ENCODE data around the gene ARHGAP45. TPM values are rescaled to one million over a fixed set of nuclear protein-coding genes. Genes with fewer than 3 reads are reported as not detected.
A peak's percentile ranks its signal among the peaks of the same experiment; 100 is the strongest.
"Not testable (repeated sequence)": the region's sequence is repeated elsewhere in the genome, so short reads cannot be mapped to it uniquely, and the experiment has no call there.

Gene ARHGAP45, protein sequence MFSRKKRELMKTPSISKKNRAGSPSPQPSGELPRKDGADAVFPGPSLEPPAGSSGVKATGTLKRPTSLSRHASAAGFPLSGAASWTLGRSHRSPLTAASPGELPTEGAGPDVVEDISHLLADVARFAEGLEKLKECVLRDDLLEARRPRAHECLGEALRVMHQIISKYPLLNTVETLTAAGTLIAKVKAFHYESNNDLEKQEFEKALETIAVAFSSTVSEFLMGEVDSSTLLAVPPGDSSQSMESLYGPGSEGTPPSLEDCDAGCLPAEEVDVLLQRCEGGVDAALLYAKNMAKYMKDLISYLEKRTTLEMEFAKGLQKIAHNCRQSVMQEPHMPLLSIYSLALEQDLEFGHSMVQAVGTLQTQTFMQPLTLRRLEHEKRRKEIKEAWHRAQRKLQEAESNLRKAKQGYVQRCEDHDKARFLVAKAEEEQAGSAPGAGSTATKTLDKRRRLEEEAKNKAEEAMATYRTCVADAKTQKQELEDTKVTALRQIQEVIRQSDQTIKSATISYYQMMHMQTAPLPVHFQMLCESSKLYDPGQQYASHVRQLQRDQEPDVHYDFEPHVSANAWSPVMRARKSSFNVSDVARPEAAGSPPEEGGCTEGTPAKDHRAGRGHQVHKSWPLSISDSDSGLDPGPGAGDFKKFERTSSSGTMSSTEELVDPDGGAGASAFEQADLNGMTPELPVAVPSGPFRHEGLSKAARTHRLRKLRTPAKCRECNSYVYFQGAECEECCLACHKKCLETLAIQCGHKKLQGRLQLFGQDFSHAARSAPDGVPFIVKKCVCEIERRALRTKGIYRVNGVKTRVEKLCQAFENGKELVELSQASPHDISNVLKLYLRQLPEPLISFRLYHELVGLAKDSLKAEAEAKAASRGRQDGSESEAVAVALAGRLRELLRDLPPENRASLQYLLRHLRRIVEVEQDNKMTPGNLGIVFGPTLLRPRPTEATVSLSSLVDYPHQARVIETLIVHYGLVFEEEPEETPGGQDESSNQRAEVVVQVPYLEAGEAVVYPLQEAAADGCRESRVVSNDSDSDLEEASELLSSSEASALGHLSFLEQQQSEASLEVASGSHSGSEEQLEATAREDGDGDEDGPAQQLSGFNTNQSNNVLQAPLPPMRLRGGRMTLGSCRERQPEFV
- 93.3 and 102 TPM in 2 replicates for total RNA-seq (2014; rRNA removed; shearing (Covaris generic))

DNA sequence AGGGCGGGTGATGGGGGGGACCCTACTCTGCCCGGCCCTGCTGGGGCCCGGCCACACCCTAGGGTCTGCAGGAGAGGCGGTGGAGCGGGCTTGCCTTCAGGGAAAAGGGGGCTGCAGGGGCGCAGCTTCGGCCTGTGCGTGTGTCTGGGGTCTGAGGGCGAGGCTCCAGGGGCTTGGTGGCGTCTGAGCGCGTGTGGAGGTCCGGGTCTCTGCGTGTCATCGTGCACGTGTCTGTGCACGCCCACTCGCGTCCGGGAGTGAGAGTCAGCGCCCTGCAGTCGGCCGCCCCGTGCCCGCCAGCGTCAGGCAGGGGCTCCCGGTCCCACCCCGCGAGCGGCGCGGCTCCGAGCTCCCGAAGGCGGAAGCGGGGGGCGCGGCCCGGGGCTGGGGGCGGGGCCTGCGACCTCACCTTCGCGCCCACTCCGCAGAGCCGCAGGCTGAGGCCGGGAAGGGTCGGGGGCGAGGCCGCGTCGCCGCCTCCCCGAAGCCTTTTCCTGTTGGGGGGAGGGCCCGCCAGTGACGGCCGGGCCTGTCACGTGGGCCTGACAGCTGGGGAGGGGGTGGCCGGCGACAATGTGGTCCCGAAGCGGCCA, at the start of gene ARHGAP45:
TSS of gene ARHGAP45 (plus strand) at position 420 of the 593 bp plus-strand sequence. CDS start 239 bp downstream, outside the sequence.
- no peak for DNase-seq (ENCODE audit: low spot score)

DNA sequence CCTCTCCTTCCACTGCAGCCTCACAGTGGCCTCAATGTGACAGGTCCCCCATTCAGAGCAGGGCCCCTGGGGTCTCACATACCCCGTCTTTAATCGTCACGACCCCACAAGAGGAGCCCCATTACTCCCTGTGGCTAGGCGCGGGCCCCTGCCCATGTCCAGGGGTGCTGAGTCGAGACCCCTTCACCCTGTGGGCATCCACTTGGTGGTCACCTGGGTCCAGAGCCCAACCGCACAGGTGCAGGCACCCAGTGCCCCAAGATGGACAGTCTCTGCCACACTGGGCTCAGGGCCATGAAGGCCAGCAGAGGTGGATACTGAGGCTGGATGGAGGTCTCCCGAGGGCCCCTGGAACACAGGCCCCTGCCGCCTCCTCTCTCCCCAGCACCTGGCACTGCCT, 49.1 kb upstream of the ARHGAP45 start:
- DNase-seq (ENCODE audit: low spot score) = no peak

DNA sequence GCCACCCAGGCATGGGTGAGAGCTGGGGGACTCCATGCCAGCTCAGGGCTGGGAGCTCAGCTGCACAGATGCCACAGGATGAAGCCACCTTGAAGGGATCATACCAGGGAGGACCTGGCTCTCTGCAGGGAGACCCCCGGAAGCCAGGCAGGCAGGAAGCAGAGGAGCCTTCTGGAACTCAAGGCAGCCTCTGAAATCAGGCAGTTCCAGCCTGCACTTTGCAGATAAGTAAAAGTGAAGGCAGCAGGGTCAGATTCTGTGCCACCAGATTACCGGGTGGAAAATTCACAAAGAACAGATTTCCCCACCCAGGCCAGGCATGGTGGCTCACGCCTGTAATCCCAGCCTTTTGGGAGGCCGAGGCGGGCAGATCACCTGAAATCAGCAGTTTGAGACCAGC, 48.6 kb upstream of the ARHGAP45 start:
- DNase-seq (ENCODE audit: low spot score) = no peak

DNA sequence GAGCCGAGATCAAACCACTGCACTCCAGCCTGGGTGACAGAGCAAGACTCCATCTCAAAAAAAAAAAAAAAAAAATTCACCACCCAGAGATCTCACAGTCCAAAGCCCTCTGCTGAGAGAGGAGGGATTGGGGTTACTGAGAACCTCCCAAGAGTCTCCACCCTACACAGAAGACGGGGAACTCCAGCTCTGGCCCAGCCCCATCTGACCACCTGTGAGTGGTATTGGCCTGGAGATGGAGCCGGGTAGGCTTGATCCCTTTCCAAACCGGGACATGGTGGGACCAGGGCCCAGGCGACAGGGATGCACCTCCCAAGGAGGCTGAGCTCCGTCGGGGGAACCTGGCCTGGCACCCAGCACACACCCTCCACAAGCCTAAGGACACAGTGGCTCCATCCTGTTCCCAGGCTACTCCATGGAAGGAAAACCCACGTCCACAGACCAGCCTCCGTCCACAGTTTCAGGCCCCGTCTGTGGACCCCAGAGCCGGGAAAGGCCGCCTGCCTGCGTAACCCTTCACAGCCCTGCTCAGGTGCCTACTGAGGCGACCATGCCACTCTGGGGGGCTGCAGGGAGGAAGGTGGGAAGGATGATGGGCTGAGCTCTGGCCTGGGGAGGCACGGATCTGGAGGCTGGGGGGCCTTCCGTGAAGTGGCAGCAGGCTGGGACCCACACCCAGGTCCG, 47.9 kb upstream of the ARHGAP45 start:
- no peak for DNase-seq (ENCODE audit: low spot score)

DNA sequence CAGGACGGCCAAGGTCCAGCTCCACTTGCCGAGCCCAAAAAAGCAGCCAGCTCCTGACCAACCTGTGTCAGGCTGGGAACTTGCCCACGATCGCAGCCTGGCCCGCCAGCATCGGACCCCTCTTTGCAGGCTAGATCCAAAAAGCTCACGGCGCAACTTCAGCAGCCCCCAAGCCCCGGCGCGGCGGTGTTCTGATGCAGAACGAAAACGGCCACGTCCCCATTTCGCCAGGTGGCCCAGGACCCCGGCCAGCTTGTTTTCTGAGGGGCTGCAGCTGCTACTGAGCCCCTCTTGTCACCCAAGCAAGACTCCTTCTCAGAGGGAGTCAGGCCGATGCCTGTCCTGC, 47.4 kb upstream of the ARHGAP45 start:
- DNase-seq (ENCODE audit: low spot score) = no peak

DNA sequence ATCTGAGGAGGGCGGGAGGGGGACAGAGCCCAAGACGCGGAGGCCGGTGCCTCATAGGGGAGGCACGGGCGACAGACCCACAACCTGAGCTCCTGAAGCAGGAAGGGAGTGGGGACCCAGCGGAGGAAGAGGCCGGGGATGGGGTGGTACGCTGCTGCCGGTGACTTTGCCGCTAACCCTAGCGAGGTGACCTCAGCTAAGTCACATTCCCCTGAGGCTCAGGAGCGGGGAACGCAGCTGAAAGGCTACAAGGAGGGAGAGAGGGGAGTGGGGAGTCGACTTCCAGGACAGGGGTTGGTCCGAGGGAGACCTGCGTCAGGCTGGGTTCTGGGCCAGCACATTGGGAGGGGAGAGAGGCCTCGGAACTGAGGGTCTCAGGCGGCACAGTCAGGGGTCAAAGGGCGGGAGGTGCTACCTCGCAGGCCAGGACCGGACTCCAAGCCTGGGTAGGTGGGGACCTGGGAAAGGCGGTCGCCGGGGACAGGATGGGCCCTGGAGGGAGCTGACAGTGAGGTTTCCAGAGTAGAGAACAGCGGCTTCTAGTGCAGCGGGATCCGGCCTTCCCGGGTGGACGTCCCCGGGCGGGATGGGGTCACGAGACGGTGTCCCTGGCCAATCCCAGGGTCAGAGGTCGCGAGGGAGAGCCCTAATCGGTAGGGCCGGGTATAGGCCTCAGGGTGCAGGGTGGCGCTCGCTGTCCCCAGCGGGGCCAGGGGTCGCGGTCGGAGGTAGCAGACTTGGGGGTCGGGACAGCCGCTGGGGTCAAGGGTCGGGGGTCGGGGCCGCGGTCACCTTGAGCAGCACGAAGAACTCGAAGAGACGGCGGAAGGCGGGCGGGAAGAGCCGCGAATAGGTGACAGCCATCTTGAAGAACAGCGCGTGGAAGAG, 46.7 kb upstream of the ARHGAP45 start:
- DNase-seq (ENCODE audit: low spot score) = no peak

DNA sequence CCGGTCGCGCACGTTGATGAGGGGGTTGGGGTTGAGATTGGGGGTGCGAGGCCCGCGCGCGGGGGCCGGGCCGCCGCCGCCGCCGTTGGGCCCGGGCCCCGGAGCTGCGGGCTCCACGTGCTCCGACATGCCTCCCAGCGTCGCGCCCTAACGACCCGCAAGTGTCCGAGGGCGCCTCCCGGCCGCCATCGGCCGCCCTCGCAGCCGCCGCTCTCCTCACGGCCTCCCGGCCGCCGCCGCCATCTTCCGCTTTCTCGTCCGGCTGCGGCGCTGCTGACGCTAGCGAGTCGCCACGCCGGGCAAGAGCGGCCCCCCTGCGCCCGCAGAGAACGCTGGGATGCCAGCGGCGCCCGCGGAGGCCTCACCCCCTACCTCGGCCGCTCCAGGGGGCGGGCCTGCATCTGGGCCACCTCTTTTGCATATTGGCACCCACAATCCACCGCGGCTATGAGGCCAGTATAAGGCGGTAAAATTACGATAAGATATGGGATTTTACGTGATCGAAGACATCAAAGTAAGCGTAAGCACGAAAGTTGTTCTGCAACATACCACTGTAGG, 46.0 kb upstream of the ARHGAP45 start, which contains the start of gene TMEM259:
TSS of gene TMEM259 (minus strand) at position 256 of the 558 bp plus-strand sequence. CDS start at position 129, 127 bp downstream.
- DNase-seq (ENCODE audit: low spot score) = peak; percentile 96

DNA sequence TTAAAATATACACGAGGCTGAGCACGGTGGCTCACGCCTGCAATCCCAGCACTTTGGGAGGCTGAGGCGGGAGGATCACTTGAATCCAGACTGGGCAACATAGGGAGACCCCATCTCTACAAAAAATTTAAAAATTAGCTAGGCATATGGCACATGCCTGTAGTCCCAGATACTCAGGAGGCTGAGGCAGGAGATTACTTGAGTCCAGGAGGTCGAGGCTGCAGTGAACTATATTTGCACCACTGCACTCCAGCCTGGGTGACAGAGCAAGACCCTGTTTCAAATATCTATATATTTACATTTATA, 43.1 kb upstream of the ARHGAP45 start:
- not testable (repeated sequence) for DNase-seq (ENCODE audit: low spot score)

DNA sequence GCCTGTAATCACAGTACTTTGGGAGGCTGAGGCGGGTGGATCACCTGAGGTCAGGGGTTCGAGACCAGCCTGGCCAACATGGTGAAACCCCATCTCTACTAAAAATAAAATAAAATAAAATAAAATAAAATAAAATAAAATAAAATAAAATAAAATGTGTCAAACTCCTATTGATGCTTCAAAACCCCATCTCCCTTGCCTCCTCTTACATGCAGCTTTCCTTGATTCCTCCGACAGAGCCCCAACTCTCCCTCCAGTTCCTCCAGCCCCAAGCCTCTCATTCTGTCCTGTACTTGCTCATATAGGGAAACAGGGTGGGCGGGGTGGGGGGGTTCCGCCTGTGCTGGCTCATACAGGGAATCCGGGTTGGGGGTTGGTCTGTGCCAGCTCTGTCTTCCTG, 41.9 kb upstream of the ARHGAP45 start:
- not testable (repeated sequence) for DNase-seq (ENCODE audit: low spot score)

DNA sequence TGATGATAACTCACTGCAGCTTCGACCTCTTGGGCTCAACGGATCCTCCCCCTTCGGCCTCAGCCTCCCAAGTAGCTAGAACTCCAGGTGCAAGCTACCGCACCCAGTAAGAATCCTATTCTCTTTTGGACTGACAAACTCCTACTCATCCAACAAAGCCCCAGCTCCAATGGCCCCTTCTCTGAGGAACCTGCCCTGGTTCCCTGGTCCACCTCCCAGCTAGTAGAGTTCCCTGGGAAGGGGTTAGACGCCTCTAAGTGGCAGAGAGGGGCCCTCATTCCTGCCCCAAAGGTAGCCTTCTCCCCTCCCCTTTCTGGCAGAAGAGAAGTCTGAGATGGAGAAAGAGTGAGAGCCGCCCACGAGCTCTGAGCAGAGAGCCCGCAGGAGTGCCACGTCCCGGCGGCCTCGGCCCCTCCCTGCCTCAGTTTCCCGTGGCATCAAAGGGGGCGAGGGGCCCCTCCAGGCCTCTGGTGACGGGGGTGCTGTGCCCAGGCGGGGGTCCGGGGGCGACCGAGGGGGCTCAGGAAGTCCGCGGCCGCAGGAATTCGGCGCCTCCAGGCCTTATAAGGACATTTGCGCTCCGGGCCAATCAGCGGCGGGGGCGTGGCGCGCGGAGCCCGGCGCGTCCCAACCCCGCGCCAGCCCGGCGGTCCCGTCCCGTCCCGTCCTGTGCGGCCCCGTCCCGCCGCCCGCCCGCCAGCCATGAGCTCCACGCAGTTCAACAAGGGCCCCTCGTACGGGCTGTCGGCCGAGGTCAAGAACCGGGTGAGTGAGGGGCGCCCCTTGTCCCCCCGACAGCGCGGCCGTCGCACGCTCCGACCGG, 40.8 kb upstream of the ARHGAP45 start, which contains the start of gene CNN2:
TSS of gene CNN2 (plus strand) at position 649 of the 823 bp plus-strand sequence. CDS start at position 703, 54 bp downstream.
- peak; percentile 80 for DNase-seq (ENCODE audit: low spot score)

DNA sequence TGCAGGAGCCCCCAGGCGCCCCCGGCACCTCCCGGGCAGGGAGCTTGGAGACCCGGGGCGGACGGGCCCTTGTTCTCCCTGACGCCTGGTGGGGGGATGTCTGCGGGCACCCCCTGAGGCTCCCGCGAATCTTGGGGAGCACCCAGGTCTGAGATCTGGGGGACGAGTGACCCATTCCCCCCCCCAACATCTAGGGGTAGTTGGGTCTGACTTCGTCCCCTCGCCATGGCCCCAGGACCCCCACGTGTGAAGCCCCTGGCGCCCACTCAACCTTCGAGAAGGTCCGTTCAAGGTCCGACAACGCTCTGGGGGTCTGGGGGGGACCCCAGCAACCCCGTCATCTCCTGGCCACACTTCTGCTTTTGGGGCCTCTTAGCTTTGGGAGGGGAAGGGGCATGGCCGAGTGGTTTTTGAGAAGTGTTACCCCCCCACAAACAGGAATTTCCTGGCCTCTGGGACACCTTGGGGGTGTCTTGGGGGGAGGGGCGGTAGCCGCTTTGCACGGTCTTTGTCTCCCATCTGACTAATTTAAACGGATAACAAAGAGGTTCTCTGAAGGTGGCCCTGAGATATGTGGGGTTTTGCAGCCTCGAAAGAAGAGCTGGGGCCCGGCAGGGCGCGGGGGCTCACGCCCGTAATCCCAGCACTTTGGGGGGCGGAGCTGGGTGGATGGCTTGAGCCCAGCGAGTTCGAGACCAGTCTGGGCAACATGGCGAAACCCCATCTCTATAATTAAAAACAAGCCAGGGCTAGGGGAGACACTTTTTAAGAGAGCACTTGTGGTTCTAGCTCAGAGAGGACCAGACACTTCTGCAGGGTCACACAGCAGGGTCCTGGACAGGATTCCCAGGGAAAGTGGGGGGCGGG, 40.0 kb upstream of the ARHGAP45 start:
- peak; percentile 21 for DNase-seq (ENCODE audit: low spot score)

DNA sequence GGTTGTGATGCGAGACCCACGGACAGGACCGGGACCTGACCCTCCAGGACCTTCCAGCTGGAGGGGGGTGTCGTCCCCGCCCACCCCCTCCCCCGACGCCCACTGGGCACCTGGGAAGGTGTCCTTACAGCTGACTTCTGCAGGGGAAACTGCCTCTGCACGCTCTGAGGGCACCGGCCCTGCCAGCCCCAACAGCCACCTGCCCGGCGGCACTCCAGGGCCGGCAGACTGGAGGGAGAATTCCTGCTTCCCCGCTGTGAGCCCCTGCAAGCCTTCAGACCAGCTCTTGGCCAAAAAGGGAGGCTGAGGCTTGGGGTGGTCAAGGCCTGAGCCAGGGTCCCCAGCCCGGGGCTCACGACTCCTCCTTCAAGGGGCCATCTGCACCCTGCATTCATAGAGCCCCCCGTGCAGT, 39.3 kb upstream of the ARHGAP45 start:
- peak; percentile 11 for DNase-seq (ENCODE audit: low spot score)

DNA sequence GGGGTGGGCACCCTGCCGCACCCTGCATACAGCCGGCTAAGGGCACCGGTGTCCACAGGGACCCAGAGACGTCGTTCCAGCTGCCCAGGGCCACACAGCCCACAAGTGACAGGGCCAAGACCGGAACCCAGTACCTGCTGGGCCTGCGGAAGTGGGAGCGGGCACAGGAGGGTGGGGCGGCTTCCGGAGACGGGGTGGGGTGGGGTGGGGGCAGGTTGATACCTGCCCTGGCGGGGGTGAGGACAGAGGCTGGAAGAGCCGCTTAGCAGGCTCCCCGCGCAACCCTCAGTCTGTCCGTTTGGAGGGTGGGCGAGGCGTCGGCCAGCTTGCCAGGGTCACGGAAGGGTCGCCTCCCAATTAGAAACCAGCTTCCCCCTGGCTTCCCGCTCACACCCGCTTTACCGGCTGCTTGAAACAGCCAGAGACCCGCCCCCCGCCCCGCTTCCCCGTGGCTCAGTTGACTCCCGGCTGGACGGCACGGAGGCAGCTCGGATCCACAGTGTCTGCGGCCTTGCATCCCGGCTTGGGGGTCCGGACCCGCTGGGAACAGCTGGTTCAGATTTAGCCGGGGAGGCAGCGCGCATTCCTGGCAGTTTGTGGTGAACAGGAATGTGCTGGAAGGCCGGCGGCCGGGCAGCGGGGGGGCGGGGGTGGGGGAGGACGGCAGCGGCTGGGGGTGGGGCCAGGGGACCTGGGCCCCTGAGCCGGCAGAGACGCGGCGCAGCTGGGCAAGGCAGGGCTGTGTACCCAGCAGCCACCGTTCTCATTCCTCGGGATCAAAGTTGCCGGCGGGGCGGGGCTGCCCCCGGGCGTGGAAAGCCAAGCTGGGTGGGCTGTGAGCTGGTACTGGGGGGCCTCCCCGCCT, 38.7 kb upstream of the ARHGAP45 start:
- DNase-seq (ENCODE audit: low spot score) = peak; percentile 71

DNA sequence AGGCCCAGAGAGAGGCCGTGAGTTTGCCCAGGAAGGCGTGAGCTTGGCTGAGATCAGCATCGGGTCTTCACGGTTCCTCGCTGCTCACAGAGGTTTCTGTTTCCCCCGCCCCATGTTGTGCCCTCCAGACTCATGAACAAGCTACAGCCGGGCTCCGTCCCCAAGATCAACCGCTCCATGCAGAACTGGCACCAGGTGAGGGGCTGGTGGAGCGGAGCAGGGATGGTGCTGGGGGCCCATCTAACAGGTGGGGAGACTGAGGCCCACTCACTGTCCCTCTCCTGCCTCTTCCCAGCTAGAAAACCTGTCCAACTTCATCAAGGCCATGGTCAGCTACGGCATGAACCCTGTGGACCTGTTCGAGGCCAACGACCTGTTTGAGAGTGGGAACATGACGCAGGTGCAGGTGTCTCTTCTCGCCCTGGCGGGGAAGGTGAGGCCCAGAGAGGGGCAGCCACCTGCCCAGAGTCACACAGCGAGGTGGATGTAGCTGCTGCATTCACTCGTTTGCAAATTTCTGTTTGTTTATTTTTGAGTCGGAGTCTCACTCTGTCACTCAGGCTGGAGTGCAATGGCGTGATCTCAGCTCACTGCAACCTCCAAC, 34.6 kb upstream of the ARHGAP45 start:
- DNase-seq (ENCODE audit: low spot score) = no peak

DNA sequence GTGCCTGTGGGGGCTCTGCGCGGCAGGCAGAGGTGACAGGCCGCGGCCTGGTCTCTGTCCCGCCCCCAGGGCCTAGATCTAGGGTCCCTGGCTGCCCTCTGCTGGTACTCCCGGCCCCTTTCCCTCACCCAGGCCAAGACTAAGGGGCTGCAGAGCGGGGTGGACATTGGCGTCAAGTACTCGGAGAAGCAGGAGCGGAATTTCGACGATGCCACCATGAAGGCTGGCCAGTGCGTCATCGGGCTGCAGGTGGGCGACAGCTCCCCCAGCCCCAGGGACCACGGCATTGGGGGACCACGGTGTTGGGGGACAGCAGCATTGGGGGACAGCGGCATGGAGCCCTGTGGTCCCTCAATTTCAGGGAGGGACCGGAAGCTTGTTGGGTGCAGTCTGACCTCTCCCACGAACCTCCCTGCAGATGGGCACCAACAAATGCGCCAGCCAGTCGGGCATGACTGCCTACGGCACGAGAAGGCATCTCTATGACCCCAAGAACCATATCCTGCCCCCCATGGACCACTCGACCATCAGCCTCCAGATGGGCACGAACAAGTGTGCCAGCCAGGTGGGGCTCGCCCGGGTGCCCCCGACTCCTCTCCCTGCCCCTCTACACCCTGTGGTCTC, 30.9 kb upstream of the ARHGAP45 start:
- DNase-seq (ENCODE audit: low spot score) = no peak

DNA sequence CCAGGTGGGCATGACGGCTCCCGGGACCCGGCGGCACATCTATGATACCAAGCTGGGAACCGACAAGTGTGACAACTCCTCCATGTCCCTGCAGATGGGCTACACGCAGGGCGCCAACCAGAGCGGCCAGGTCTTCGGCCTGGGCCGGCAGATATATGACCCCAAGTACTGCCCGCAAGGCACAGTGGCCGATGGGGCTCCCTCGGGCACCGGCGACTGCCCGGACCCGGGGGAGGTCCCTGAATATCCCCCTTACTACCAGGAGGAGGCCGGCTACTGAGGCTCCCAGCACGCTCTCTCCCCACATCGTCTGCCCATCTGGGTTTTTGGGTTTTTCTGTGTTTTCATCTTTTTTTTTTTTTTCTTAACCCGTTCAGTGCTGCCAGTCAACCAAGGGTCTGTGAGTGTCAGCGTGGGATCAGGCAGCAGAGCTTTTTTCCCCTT, 29.3 kb upstream of the ARHGAP45 start:
- no peak for DNase-seq (ENCODE audit: low spot score)

Measured in HT-29 (cell line).